PFSK-1 (cell line): Measurements from ENCODE around the gene HNF1B.

Experiments
- FOXP2 ChIP-seq: optimal IDR thresholded peaks from 2 replicates; pipeline ENCODE3; 2011; ENCODE audit warnings: borderline replicate concordance, control low read depth, inconsistent platforms; ENCODE audit not compliant: insufficient read depth; ENCODE audit errors: extremely low read length, extremely low read depth
- POLR2AphosphoS5 ChIP-seq: IDR thresholded peaks from 2 replicates; pipeline ENCODE4 v1.6.1; 2012; ENCODE audit warnings: low read depth, mild to moderate bottlenecking, control low read depth, low read length, moderate library complexity
- REST ChIP-seq, 2 experiments: IDR thresholded peaks; 2 replicates each; pipeline versions ENCODE4 v1.6.1 to v1.8.0; 2011 to 2012; ENCODE audit warnings: low read depth in 2 of 2, low read length in 2 of 2, control low read depth in 1 of 2, inconsistent platforms in 1 of 2, mild to moderate bottlenecking in 1 of 2, moderate library complexity in 1 of 2; ENCODE audit not compliant: insufficient read depth in 1 of 2
- SIN3A ChIP-seq: IDR thresholded peaks from 2 replicates; pipeline ENCODE4 v1.6.1; 2012; ENCODE audit warnings: mild to moderate bottlenecking, low read length, moderate library complexity, borderline replicate concordance; ENCODE audit not compliant: insufficient read depth
- TAF1 ChIP-seq: IDR thresholded peaks from 2 replicates; pipeline ENCODE4 v1.6.1; 2012; ENCODE audit warnings: low read length, control low read depth, borderline replicate concordance; ENCODE audit not compliant: insufficient read depth

- TF ChIP-seq SIN3A (no peak), REST (IDR thresholded peaks at IDR 0.05; ENCODE audit: insufficient read depth in 1 of 2, low read depth in 2 of 2, low read length in 2 of 2) (no peak), TAF1 (no peak), POLR2AphosphoS5 (no peak), FOXP2 (no peak)
Measured at GRCh38 chr17:37708616-37709212, 36.1 kb downstream of the HNF1B start.
